Neutrophil (primary cell): ENCODE data around the gene RPTN.

Experiments
- H3K27ac ChIP-seq: fragments of 200-600 bp; sonication (generic); 2 replicates; pipeline ENCODE4 v1.5.1; 2016; ENCODE audit warnings: mild to moderate bottlenecking, moderate library complexity
- H3K27me3 ChIP-seq: fragments of 200-600 bp; sonication (generic); 2 replicates; pipeline ENCODE4 v1.6.0; 2016; ENCODE audit warnings: mild to moderate bottlenecking
- H3K36me3 ChIP-seq: fragments of 200-600 bp; sonication (generic); 2 replicates; pipeline ENCODE4 v1.5.1; 2017
- H3K4me1 ChIP-seq, 2 experiments: fragments of 200-600 bp in 1 of 2; sonication (generic) in 1 of 2; 1 replicate in 1 of 2; 2 replicates in 1 of 2; pipeline versions ENCODE4 v1.5.1 to v1.6.1; 2013 to 2016; ENCODE audit warnings: low read depth in 1 of 2, low read length in 1 of 2, mild to moderate bottlenecking in 1 of 2, moderate library complexity in 1 of 2; ENCODE audit not compliant: control insufficient read depth in 1 of 2, insufficient read depth in 1 of 2
- H3K4me3 ChIP-seq, 2 experiments: fragments of 200-600 bp in 1 of 2; sonication (generic) in 1 of 2; 1 replicate in 1 of 2; 2 replicates in 1 of 2; pipeline ENCODE4 v1.5.1; 2013 to 2016; ENCODE audit warnings: low read depth in 1 of 2, low read length in 1 of 2, mild to moderate bottlenecking in 1 of 2, moderate library complexity in 1 of 2
- H3K9me3 ChIP-seq: fragments of 200-600 bp; sonication (generic); 2 replicates; pipeline ENCODE4 v1.5.1; 2016
- TF ChIP-seq, protein P1 (sequence below): fragments of 200-600 bp; sonication (generic); IDR thresholded peaks from 2 replicates; pipeline ENCODE4 v1.5.1; 2016; ENCODE audit warnings: antibody characterized with exemption

The RPTN gene

DNA sequence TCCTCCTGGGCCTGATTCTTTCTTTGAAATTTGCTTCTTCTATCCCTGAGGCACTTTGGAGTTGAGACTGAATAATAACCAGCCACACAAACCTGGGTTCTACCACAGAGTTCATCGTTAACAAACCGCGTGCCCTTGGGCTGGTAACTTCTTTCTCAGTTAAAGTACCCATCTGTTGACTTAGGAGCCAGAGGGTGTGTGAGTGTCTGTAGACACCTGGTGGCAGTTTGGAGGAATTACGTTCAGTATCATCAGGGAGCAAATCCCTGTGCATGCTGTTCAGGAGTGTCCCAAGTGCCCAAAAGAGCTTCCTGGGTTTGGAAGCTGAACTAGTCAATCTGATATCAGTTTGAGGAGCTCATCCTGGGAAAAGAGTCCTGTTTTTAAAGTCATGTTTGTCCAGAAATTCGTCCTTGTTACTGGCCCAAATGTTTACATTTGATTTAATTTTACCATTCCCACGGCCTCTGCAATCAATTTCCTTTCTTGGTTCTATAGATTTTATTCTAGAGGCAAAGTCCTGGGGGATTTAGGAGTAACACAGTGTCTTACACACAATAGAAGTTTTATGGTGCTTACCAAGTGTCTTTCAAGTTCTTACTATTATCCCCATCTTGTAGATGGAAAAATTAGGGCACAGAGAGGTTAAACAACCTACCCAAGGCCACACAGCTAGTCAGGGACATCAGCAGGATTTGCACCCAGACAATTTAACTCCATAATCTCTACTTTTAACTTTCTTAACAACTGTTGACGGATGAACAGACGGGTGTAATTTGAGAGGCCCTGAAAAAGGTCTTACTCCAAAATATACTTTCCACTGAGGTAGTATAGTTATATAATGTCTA is 26.7 kb upstream of the RPTN start:
- Histone ChIP-seq H3K27me3 (peaks cover 40% of the 10 kb centered on the region), H3K27ac (no peak overlapping the region), H3K4me3 (no peak overlapping the region), H3K36me3 (no peaks in the 10 kb centered on the region), H3K9me3 (no peaks in the 10 kb centered on the region), H3K4me1 (peaks cover 0 to 11% of the 10 kb centered on the region in 2 experiments)
- TF ChIP-seq, protein P1, sequence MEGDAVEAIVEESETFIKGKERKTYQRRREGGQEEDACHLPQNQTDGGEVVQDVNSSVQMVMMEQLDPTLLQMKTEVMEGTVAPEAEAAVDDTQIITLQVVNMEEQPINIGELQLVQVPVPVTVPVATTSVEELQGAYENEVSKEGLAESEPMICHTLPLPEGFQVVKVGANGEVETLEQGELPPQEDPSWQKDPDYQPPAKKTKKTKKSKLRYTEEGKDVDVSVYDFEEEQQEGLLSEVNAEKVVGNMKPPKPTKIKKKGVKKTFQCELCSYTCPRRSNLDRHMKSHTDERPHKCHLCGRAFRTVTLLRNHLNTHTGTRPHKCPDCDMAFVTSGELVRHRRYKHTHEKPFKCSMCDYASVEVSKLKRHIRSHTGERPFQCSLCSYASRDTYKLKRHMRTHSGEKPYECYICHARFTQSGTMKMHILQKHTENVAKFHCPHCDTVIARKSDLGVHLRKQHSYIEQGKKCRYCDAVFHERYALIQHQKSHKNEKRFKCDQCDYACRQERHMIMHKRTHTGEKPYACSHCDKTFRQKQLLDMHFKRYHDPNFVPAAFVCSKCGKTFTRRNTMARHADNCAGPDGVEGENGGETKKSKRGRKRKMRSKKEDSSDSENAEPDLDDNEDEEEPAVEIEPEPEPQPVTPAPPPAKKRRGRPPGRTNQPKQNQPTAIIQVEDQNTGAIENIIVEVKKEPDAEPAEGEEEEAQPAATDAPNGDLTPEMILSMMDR, result peak; percentile 71

DNA sequence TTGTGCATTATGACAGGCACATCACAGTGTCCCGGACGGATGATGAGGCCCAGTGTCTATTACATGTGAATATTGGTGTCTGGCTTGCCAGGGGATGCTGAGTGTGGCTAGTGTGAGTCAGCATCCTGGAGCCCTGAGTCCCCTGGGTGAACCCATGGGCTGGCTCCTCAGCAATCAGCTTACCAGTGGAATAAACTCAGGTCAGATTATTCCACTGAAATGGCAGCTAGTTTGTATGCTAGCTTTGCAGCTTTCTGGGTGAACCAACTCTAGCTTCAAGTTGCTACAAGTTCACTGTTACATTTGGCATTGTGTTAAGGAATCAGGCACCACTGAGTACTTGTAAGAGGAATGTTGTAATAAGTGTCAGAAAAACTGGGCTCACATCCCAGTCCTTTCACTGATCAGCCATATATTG is 23.9 kb upstream of the RPTN start:
- no peaks in the 10 kb centered on the region for H3K4me1 ChIP-seq
- H3K9me3 ChIP-seq, result no peaks in the 10 kb centered on the region
- H3K27me3 ChIP-seq, result peaks cover 13% of the 10 kb centered on the region
- no peaks in the 10 kb centered on the region for H3K36me3 ChIP-seq
- no peak overlapping the region for H3K4me3 ChIP-seq
- TF ChIP-seq, protein P1, result no peak
- no peak overlapping the region for H3K27ac ChIP-seq

DNA sequence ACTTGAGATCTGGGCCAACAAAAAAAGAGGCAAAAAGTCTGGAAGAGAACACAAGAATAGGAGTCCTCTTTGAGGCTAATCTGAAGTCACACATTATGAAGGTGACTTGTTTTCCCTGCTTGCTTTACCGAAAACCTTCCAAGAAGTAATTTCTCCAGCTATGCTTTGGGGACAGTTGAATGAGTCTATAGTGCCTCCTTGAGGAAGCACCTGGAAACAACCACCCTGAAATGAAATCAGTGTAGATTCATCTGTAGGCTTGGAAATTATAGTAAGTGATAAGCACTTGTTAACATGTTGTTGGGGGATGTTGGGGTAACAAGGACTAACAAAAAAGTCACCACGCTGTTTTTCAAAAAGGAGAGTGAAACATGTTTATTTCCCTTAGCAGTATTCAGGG is 23.4 kb upstream of the RPTN start:
- TF ChIP-seq, protein P1, result no peak
- Histone ChIP-seq H3K9me3 (no peaks in the 10 kb centered on the region), H3K4me3 (no peak overlapping the region), H3K36me3 (no peaks in the 10 kb centered on the region), H3K27ac (no peak overlapping the region), H3K4me1 (no peaks in the 10 kb centered on the region), H3K27me3 (peaks cover 13% of the 10 kb centered on the region)

DNA sequence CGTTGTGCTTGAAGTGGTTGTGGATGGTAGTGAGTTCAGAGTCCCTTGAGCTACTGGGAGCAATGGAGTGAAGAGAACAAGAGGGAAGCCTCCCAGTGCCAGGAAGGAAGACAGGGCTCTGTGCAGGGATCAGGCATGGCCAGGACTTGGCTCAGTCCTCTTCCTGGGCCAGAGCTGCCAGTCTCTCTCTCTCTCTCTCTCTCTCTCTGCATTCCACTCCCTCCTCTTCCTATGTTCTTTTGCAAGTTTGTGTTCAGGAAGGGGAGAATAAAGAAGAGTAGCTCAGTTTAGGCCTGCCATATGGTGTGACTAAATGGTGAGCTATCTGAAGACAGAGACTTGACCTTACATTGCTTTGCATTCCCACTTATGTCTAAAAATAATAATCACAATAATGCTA is 20.5 kb upstream of the RPTN start:
- TF ChIP-seq, protein P1, result no peak
- Histone ChIP-seq H3K4me3 (no peak overlapping the region), H3K9me3 (no peaks in the 10 kb centered on the region), H3K27me3 (peaks cover 7% of the 10 kb centered on the region), H3K27ac (no peak overlapping the region), H3K4me1 (no peaks in the 10 kb centered on the region), H3K36me3 (no peaks in the 10 kb centered on the region)

DNA sequence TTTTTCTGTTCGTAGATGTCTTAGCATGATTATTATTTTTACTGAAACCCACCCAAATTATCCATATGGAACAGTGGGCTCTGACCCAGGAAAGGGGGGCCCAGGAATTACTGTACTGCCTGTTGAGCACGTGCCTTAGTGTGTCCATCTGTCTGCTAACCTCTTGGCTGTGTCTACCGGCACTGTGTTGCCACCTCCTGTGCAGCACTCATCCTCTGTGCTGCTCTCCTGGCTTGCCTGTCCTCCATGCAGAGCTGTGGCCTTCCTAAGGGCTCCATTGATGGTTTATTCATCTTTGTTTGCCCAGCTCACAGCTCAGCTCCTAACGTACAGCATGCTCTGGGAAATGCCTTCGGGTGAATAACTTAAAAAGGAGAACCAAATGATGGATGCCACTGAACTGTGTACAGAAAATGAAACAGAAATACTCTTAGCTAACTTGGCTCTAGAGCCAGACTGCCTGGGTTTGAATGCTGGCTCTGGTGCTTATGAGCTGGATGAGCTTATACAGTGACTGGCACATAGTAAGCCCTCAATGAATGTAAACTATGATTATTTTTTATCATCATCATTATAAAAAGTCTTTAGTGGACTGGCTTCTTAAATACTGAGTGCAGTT is 11.4 kb upstream of the RPTN start:
- Histone ChIP-seq H3K4me3 (no peak overlapping the region), H3K27ac (no peak overlapping the region), H3K36me3 (no peaks in the 10 kb centered on the region), H3K9me3 (no peaks in the 10 kb centered on the region), H3K4me1 (no peaks in the 10 kb centered on the region), H3K27me3 (no peaks in the 10 kb centered on the region)
- TF ChIP-seq, protein P1, result no peak
